Upper lobe of left lung (tissue), 4 donors: ENCODE results near the gene PLIN4.

Source experiments
- EP300 ChIP-seq, 4 donors: sonication (generic); formaldehyde crosslinking; IDR thresholded peaks; one replicate each; pipeline ENCODE4 v1.5.1; 2017; ENCODE audit warnings: antibody characterized with exemption in 4 of 4, control low read depth in 2 of 4
- POLR2A ChIP-seq, 4 donors: fragments of 450-650 bp; IDR thresholded peaks; one replicate each; pipeline ENCODE4 v1.5.1; 2016 to 2017; ENCODE audit warnings: antibody characterized with exemption in 4 of 4, mild to moderate bottlenecking in 2 of 4
- POLR2AphosphoS5 ChIP-seq, 2 donors: sonication (generic); formaldehyde crosslinking; IDR thresholded peaks; one replicate each; pipeline ENCODE4 v1.5.1; 2017; ENCODE audit warnings: antibody characterized with exemption in 2 of 2
- TF ChIP-seq, protein P1 (sequence below), 6 experiments: fragments of 450-650 bp in 4 of 6; fragments of 200-600 bp in 2 of 6; sonication (generic) in 2 of 6; IDR thresholded peaks; one replicate each; pipeline ENCODE4 v1.5.1; 2016 to 2019; ENCODE audit warnings: antibody characterized with exemption in 6 of 6

DNA sequence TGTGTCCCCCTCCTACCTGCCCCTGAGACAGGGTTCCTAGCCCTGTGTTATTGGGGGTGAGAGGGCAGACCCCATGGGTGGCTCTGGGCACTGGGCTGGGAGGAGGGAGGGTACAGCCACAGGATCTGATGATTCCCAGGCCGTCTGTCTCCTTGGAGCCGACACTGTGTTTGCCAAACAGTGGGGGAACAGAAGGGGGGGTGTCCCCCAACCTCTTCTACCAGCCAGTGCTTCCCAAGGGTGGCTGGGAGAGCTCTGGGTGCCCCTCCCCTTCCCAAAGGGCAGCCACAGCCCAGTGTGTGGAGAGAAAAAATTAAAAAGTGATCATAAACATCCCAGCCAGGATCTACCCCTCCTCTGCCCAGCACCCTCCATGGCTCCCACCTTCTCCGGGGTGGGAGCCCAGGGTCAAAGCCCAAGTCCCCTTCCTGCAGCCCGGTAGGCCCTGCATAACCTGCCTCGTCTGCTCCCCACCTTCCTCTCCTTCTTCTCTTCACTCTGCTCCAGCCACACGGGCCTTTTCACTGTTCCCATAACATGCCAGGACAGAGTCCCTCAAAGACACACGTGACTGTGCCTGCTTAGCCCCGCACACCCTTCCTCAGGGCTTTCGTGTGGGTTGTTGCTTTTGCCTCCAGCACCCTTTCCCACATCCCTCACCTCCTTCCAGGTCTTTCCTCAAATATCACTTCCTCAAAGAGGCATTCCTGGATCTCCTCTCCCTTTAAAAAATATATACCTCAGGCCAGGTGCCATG lies 1.4 kb upstream of the PLIN4 start:
- TF ChIP-seq POLR2A (IDR thresholded peaks at IDR 0.05) = no peak
- TF ChIP-seq, protein P1, sequence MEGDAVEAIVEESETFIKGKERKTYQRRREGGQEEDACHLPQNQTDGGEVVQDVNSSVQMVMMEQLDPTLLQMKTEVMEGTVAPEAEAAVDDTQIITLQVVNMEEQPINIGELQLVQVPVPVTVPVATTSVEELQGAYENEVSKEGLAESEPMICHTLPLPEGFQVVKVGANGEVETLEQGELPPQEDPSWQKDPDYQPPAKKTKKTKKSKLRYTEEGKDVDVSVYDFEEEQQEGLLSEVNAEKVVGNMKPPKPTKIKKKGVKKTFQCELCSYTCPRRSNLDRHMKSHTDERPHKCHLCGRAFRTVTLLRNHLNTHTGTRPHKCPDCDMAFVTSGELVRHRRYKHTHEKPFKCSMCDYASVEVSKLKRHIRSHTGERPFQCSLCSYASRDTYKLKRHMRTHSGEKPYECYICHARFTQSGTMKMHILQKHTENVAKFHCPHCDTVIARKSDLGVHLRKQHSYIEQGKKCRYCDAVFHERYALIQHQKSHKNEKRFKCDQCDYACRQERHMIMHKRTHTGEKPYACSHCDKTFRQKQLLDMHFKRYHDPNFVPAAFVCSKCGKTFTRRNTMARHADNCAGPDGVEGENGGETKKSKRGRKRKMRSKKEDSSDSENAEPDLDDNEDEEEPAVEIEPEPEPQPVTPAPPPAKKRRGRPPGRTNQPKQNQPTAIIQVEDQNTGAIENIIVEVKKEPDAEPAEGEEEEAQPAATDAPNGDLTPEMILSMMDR (IDR thresholded peaks at IDR 0.05) = no peak
- no peak for TF ChIP-seq POLR2AphosphoS5 (IDR thresholded peaks at IDR 0.05)
- no peak for TF ChIP-seq EP300 (IDR thresholded peaks at IDR 0.05)
